Immature natural killer cell (primary cell): ENCODE measurements around the gene RNU5B-1. TPM values are rescaled to one million over a fixed set of nuclear protein-coding genes. Genes with fewer than 3 reads are reported as not detected.

Experiments used
- DNase-seq, 3 donors: peaks; one replicate each; pipeline ENCODE4 v3.0.0; 2022; ENCODE audit warnings: mixed read lengths in 1 of 3
- H3K27ac Mint-ChIP-seq, 6 donors: one replicate each; pipeline ENCODE4 v1.8.0; 2020; ENCODE audit warnings: mixed read lengths in 6 of 6, mild to moderate bottlenecking in 5 of 6, inconsistent platforms in 4 of 6, moderate library complexity in 3 of 6
- H3K27me3 Mint-ChIP-seq, 3 donors: one replicate each; pipeline ENCODE4 v1.8.0; 2020 to 2021; ENCODE audit warnings: low read depth in 3 of 3, mild to moderate bottlenecking in 3 of 3, mixed read lengths in 3 of 3, moderate library complexity in 3 of 3, inconsistent platforms in 1 of 3
- H3K36me3 Mint-ChIP-seq, 3 donors: one replicate each; pipeline ENCODE4 v1.8.0; 2020; ENCODE audit warnings: mixed read lengths in 3 of 3, inconsistent platforms in 2 of 3, mild to moderate bottlenecking in 2 of 3
- H3K4me1 Mint-ChIP-seq, 2 donors: one replicate each; pipeline ENCODE4 v1.8.0; 2020; ENCODE audit warnings: inconsistent platforms in 2 of 2, mild to moderate bottlenecking in 2 of 2, mixed read lengths in 2 of 2, moderate library complexity in 1 of 2
- H3K4me3 Mint-ChIP-seq, 5 donors: one replicate each; pipeline ENCODE4 v1.8.0; 2020; ENCODE audit warnings: mild to moderate bottlenecking in 5 of 5, mixed read lengths in 5 of 5, inconsistent platforms in 3 of 5, moderate library complexity in 3 of 5
- H3K9me3 Mint-ChIP-seq, 6 donors: one replicate each; pipeline ENCODE4 v1.8.0; 2020; ENCODE audit warnings: mild to moderate bottlenecking in 6 of 6, mixed read lengths in 6 of 6, inconsistent platforms in 4 of 6, moderate library complexity in 3 of 6
- polyA plus RNA-seq, 3 donors: library from polyadenylated mRNA; unstranded; fragments of 300-500 nt; fragmentation: Illumina TruSeq; gene quantifications; one replicate each; pipeline ENCODE4 v1.2.3, GENCODE V29; 2021

The RNU5B-1 gene
- polyA plus RNA-seq, 3 donors from 2014 or later = not detected

DNA sequence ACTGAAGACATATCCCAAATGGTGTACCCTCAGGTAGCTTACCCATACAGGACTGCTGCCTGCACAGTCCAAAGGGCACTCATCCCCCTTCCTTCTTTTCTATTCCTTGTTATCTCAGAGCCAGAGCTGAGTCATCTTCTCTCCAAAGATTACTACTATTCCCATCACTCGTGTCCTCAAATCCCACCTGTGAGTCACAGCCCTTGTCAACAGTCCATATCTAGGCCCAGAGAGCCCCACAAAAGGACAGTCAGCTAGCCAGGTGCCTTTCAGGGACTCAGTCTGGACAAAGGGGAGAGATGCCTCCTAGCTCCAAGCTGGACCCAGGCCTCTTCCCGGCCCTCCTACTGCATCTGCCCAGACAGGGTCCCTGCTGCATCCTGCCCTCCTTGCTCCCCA is 28.8 kb upstream of the RNU5B-1 start:
- H3K4me1 Mint-ChIP-seq = peaks cover 40 to 50% of the 10 kb centered on the region in 2 donors
- H3K4me3 Mint-ChIP-seq = no peak overlapping the region
- H3K27me3 Mint-ChIP-seq = no peaks in the 10 kb centered on the region
- H3K27ac Mint-ChIP-seq = peak overlapping the region in 5 of 6 donors; percentile 2 to 79 (median 59)
- H3K9me3 Mint-ChIP-seq = no peaks in the 10 kb centered on the region
- peaks cover 0 to 3% (median 0%) of the 10 kb centered on the region in 3 donors for H3K36me3 Mint-ChIP-seq
- DNase-seq = no peak

DNA sequence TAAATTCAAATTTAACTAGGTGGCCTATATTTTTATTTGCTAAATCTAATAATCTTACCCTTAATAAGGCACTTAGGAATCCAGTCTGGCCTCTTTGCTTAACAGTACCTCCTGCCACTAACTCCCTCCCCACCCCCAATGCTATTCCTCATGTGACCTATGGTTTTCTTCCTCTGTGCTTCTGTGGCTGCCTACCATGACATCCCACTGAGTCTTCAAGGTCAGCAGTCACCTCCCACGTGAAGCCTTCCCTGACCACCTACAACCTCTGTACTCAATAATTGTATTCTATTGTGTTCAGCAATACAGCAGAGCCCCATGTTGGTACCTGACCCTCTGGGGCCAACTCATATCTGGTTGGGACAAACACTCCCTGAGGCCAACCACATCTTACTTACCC is 27.5 kb upstream of the RNU5B-1 start:
- H3K9me3 Mint-ChIP-seq = no peaks in the 10 kb centered on the region
- H3K36me3 Mint-ChIP-seq = peaks cover 0 to 3% (median 0%) of the 10 kb centered on the region in 3 donors
- H3K27me3 Mint-ChIP-seq = no peaks in the 10 kb centered on the region
- peaks cover 37 to 52% of the 10 kb centered on the region in 2 donors for H3K4me1 Mint-ChIP-seq
- DNase-seq = no peak
- H3K27ac Mint-ChIP-seq = peak overlapping the region in 1 of 6 donors; percentile 83
- H3K4me3 Mint-ChIP-seq = no peak overlapping the region

DNA sequence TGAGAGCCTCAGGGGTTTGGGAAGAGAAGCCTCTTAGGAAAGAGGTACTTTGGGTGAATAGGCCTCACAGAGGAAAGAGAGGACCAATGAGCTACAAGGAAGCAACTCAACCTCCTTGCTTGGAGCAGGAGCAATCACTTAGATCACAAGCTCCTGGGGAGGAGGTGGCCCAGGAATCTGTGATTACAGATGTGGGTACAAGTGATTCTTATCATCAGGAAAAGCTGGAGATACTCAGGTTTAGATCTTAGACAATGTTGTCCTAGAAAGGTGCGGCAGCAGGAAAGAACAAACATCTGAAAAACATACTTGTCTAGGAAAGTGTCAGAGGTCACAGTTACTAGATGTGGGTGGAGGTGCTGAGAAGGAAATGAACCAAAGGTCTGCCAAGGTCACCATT is 26.0 kb upstream of the RNU5B-1 start:
- Mint-ChIP-seq H3K9me3 (no peaks in the 10 kb centered on the region), H3K27me3 (peaks cover 0 to 2% (median 0%) of the 10 kb centered on the region in 3 donors), H3K4me3 (peak overlapping the region in 3 of 5 donors; percentile 3 to 26 (median 6)), H3K4me1 (peaks cover 42 to 64% of the 10 kb centered on the region in 2 donors), H3K27ac (peak overlapping the region; percentile 40 to 80 (median 63)), H3K36me3 (peaks cover 0 to 4% (median 3%) of the 10 kb centered on the region in 3 donors)
- no peak for DNase-seq

DNA sequence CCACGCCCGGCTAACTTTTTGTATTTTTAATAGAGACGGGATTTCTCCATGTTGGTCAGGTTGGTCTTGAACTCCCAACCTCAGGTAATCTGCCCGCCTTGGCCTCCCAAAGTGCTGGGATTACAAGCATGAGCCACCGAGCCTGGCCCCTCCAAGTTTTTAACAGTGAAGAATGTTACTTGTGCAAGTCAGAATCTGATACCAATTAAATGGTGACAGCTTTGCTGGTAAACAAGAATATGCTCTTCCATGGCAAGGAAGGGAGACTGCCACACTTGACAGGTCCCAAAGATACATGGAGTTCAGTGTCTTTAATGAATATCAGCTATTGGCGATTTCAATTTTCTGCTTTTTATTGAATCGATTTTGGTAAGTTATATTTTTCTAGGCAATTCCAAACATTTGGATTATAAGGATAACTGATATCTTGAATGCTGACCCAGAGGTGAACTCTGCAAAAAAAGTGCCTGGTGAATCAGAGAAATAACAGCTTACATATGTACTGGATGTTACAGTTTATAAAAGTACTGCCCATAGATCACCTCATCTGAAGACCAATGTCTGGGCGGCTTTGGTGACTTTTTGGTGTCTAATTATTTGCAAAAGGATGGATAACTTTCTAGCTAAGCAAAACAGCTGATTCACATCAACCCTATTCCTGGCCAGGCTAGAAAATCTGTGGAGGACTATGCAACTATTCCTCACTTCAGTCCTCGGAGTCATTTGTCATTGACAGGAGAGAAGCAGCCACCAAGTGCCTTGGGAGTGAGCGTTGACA is 19.0 kb upstream of the RNU5B-1 start:
- peaks cover 0 to 8% (median 0%) of the 10 kb centered on the region in 3 donors for H3K36me3 Mint-ChIP-seq
- DNase-seq = no peak
- H3K4me3 Mint-ChIP-seq = peak overlapping the region; percentile 76 to 88 (median 87)
- H3K27ac Mint-ChIP-seq = peak overlapping the region; percentile 87 to 97 (median 91)
- H3K4me1 Mint-ChIP-seq = peaks cover 27 to 42% of the 10 kb centered on the region in 2 donors
- H3K27me3 Mint-ChIP-seq = peaks cover 0 to 6% (median 0%) of the 10 kb centered on the region in 3 donors
- H3K9me3 Mint-ChIP-seq = no peaks in the 10 kb centered on the region

DNA sequence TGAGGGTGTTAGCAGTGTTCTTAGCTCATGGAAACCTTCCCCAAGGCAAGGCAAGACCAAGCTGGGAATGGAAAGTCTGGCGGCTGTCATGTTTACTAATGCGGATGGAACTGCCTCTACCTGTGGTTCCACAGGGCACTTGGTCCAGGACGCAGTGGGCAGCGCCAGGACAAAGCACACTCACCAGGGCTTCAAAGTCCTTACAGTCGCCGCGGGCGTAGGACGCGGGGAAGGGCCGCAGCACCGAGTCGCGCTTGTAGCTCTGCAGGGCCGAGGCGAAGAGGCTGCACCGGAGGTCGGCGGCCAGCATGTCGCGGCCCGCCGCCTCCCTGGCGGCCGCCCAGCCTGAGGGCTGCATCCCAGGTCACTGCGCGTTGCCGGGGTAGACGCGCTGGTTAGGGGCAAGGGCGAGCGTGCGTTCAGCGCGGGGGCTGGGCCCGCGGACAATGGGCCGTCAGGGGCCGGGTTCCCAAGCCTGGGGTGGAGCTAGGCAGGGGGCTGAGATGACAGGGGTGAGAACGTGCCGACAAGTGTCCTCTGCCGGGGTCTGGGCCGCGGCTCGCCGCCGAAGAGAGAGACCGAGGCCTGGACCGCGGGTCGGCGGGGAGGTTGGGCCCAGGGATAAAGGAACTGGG is 18.3 kb upstream of the RNU5B-1 start:
- Mint-ChIP-seq H3K4me3 (peak overlapping the region; percentile 76 to 88 (median 87)), H3K36me3 (peaks cover 0 to 8% (median 0%) of the 10 kb centered on the region in 3 donors), H3K9me3 (no peaks in the 10 kb centered on the region), H3K27me3 (peaks cover 0 to 6% (median 0%) of the 10 kb centered on the region in 3 donors), H3K27ac (peak overlapping the region; percentile 87 to 97 (median 91)), H3K4me1 (peaks cover 27 to 38% of the 10 kb centered on the region in 2 donors)
- DNase-seq = no peak

DNA sequence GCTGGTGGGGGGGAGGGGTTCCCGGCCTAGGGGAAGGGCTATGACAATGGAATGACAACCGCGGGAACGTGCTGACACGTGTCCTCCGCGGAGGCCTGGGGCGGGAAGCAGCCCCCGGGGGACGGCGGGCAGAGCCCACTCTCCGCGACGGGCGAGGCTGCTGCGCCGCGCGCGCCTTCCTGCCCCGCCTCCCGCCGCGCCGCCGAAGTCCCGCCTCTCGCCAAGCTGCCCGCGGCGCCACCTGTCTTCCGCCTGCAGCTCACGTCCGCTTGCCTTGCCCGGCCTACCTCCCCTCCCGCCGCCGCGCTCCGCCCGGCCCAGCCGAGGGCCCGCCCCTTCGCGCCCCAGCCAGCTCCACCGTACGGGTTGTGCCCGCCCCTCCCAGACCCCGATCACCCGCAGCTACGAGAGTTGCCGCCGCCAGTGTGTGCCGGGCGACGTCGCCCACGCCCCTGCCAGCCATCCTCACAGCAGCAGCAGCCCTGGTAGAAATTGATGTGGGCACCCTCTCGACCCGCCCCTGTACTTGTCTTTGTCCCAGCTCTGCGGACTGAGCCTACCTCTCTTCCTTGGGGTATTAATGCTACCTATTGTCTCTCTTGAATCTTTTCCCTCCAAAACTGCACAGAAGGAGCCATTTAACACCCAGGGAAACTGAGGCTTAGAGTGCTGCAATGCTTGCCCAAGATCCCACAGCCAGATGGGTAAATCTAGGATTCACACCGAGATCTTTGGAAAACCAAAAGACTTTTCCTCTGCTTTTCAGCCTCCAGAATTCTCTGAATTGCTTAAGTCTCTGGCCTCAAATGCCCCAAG is 17.6 kb upstream of the RNU5B-1 start, which contains the start of gene PARP16:
TSS of gene PARP16 (minus strand) at position 180 of the 816 bp plus-strand sequence. CDS start 457 bp downstream, outside the sequence.
- H3K4me1 Mint-ChIP-seq = peaks cover 27 to 38% of the 10 kb centered on the region in 2 donors
- H3K27me3 Mint-ChIP-seq = peaks cover 0 to 8% (median 0%) of the 10 kb centered on the region in 3 donors
- no peaks in the 10 kb centered on the region for H3K9me3 Mint-ChIP-seq
- DNase-seq = peak; percentile 92 to 94 (median 93)
- H3K4me3 Mint-ChIP-seq = peak within 1 kb of the TSS; percentile 76 to 88 (median 87)
- peak within 1 kb of the TSS; percentile 87 to 98 (median 94) for H3K27ac Mint-ChIP-seq
- peaks cover 0 to 8% (median 0%) of the 10 kb centered on the region in 3 donors for H3K36me3 Mint-ChIP-seq

DNA sequence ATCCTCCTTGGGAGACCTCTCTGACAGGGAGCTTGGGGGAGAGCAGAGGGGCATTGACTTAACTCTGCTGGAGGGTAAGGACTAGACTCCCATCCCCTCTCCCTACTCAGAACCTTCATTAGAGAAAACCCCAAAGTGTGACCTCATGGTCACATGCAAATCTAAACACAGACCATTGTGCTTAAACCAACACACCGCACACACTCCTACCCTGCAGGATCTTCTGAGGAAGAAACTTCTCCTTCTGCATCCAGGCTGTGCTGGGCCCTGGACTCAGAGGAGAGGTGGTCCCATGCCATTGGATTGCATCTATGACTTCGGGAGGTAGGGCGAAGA is 17.0 kb upstream of the RNU5B-1 start:
- Mint-ChIP-seq H3K4me3 (peak overlapping the region; percentile 76 to 88 (median 87)), H3K4me1 (peaks cover 23 to 35% of the 10 kb centered on the region in 2 donors), H3K9me3 (no peaks in the 10 kb centered on the region), H3K27me3 (peaks cover 0 to 8% (median 0%) of the 10 kb centered on the region in 3 donors), H3K27ac (peak overlapping the region; percentile 87 to 98 (median 94)), H3K36me3 (peaks cover 0 to 8% (median 0%) of the 10 kb centered on the region in 3 donors)
- no peak for DNase-seq

DNA sequence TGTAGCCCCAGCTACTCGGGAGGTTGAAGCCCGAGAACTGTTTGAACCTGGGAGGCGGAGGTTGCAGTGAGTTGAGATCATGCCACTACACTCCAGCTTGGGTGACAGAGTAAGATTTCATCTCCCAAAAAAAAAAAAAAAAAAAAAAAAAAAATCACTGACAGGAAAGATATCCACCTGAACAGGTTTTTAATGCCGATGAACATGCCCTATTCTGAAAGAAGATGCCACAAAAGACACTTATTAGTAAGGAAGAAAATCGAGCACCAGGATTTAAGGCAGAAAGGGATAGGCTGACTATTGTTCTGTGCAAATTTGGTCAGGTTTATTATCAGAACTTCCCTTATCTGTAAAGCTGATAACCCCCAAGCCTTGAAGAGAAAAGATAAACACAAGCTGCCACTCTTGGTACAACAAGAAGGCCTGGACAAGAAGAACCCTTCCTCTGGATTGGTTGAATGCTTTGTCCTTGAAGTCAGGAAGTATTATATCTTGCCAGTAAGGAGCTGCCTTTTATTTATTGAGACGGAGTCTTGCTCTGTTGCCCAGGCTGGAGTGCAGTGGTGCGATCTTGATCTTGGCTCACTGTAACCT is 15.1 kb upstream of the RNU5B-1 start:
- Mint-ChIP-seq H3K4me1 (peaks cover 19 to 28% of the 10 kb centered on the region in 2 donors), H3K4me3 (no peak overlapping the region), H3K27me3 (peaks cover 0 to 6% (median 0%) of the 10 kb centered on the region in 3 donors), H3K27ac (no peak overlapping the region), H3K36me3 (no peaks in the 10 kb centered on the region), H3K9me3 (no peaks in the 10 kb centered on the region)
- no peak for DNase-seq

DNA sequence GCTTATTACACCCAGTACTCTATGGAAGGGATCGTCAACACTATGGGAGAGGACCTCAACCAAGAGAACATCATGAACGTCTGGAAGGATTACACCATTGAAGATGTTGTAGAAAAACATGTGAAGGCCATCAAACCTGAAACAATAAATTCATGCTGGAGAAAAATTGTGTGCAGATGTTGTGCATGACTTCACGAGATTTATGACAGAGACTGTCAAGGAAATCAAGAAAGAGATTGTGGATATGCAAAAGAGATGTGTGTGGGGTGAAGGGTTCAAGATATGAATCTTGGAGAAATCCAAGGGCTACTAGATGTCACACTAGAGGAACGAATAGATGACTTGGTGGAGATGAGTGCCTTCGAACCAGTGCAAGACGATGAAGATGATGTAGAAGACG is 14.2 kb upstream of the RNU5B-1 start:
- no peaks in the 10 kb centered on the region for H3K36me3 Mint-ChIP-seq
- peaks cover 0 to 6% (median 0%) of the 10 kb centered on the region in 3 donors for H3K27me3 Mint-ChIP-seq
- no peak overlapping the region for H3K4me3 Mint-ChIP-seq
- H3K27ac Mint-ChIP-seq = no peak overlapping the region
- no peaks in the 10 kb centered on the region for H3K9me3 Mint-ChIP-seq
- peaks cover 20 to 28% of the 10 kb centered on the region in 2 donors for H3K4me1 Mint-ChIP-seq
- DNase-seq = no peak

DNA sequence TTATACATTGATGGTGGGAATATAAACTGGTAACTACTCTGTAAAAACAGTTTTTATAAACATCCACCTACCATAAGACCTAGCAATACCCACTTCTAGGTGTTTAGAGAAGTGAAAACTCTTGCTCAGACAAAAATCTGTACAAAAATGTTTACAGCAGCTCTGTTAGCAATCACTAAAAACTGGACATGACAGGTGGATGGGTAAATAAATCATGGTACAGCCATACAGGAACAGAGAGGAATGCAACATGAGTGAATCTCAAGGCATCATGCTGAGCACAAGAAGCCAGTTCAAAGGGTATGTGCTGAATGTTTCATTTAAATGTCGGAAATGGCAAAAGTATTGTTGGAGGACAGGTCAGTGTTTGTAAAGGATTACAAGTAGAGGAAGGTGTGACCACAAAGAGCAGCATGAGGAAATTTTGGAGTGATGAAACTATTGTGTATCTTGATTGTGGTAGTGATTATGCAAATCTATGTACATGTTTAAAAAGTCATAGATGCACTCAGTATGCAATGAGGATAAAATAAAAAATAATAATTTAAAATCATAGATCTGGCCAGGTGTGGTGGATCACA is 11.4 kb upstream of the RNU5B-1 start:
- Mint-ChIP-seq H3K9me3 (no peaks in the 10 kb centered on the region), H3K4me1 (peaks cover 24 to 30% of the 10 kb centered on the region in 2 donors), H3K36me3 (no peaks in the 10 kb centered on the region), H3K4me3 (peak overlapping the region in 1 of 5 donors; percentile 7), H3K27me3 (peaks cover 12 to 15% (median 14%) of the 10 kb centered on the region in 3 donors), H3K27ac (peak overlapping the region in 1 of 6 donors; percentile 73)
- DNase-seq = no peak

DNA sequence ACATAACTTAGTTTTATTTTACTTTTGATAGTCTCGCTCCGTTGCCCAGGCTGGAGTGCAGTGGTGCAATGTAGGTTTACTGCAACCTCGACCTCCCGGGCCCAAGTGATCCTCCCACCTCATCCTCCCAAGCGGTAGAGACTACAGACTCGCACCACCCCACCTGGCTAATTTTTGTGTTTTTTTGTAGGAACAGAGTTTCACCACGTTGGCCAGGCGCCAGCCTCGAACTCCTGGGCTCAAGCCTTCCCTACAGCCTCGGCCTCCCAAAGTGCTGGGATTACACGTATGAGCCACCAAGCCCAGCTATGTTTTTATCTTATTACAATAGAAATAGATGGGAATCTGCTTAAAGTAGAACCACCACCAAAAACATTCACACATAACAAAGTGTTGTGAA is 5.7 kb upstream of the RNU5B-1 start:
- H3K27ac Mint-ChIP-seq = peak overlapping the region in 1 of 6 donors; percentile 41
- no peaks in the 10 kb centered on the region for H3K36me3 Mint-ChIP-seq
- peaks cover 36 to 53% of the 10 kb centered on the region in 2 donors for H3K4me1 Mint-ChIP-seq
- no peak for DNase-seq
- H3K27me3 Mint-ChIP-seq = peaks cover 15 to 23% (median 16%) of the 10 kb centered on the region in 3 donors
- H3K4me3 Mint-ChIP-seq = peak overlapping the region in 1 of 5 donors; percentile 36
- H3K9me3 Mint-ChIP-seq = no peaks in the 10 kb centered on the region

DNA sequence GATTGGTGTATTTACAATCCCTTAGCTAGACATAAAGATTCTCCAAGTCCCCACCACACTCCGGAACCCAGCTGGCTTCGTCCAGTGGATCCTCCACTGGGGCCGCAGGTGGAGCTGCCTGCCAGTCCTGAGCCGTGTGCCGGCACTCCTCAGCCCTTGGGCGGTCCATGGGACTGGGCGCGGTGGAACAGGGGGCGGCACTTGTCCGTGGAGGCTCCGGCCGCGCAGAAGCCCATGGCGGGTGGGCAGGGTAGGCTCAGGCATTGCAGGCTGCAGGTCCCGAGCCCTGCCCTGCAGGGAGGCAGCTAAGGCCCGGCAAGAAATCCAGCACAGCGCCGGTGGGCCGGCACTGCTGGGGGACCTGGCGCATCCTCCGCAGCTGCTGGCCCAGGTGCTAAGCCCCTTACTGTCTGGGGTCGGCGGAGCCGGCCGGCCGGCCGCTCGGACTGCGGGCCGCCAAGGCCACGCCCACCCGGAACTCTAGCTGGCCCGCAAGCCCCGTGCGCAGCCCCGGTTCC is 3.5 kb upstream of the RNU5B-1 start:
- no peaks in the 10 kb centered on the region for H3K9me3 Mint-ChIP-seq
- no peak overlapping the region for H3K4me3 Mint-ChIP-seq

More for the DNA sequence above, 3.5 kb upstream of the RNU5B-1 start:
- H3K4me1 Mint-ChIP-seq = peaks cover 47 to 62% of the 10 kb centered on the region in 2 donors
- no peaks in the 10 kb centered on the region for H3K36me3 Mint-ChIP-seq
- DNase-seq = no peak
- H3K27ac Mint-ChIP-seq = peak overlapping the region in 2 of 6 donors; percentile 68 to 70
- peaks cover 21 to 31% (median 23%) of the 10 kb centered on the region in 3 donors for H3K27me3 Mint-ChIP-seq
